ENCODE measurements around the gene MEN1. TPM values are rescaled to one million over a fixed set of nuclear protein-coding genes. Genes with fewer than 3 reads are reported as not detected.

The MEN1 gene
- total RNA-seq, 1 donor from 2014 or later, result 47.2 TPM

DNA sequence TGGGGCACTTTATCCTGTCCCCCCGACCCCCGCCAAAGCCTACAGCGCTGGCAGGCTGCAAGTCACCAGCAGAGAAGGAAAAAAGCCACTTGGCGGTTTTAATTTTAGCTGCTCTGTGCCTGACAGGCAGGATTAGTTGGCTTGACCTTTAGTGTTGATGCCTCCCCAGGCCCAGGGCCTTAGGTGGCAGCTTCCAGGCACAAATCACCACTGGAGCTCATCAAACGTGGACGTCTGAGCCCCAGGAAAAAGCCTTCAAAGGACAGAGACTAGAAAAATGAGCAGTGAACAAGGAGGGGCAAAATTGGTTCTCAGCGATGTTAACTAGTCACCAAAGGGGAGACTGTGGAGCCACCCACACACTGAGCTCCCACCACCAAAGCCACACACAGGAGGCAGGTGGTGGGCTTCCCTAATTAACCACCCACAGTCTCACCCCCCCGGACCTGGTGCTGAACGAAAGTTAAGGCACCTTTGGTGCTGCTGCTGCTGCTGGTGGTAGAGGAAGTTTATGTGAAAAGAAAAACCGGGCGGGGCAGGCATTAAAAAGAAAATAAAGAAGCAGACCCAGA is 46.2 kb downstream of the MEN1 start:
- Mint-ChIP-seq H3K36me3 (ENCODE audit: low read depth) (peaks cover 76% of the 10 kb centered on the region), H3K4me3 (ENCODE audit: low read depth) (peak overlapping the region; percentile 75)
- intact Hi-C loops (cut with micrococcal nuclease), result no loop called here

DNA sequence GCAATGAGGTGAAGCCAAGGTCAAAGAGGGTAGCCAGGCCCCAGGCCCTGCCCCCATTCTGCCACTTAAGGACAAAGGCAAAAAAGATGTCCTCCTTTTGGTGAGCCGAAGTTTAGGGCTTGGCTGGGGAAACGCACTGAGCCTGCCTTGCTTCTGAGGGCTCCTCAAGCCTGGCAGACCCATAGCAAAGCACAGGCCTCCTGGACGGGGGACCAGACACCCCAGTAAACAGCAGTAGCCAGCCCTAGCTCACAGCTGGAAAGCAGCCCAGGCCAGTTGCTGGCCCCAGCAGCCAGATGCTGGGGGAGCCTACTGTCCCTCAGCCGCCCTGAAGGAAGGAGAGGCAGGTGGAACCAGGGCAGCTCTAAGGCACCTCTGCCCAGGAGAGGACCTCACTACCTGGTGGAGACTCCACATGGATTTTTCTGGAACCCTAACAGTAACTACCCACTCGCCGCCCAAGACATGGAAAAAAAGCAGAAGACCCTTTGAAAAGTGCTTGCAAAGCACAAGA is 46.8 kb downstream of the MEN1 start:
- H3K9me3 Mint-ChIP-seq, result no peaks in the 10 kb centered on the region
- no peak for DNase-seq (ENCODE audit: low spot score)
- H3K4me1 Mint-ChIP-seq (ENCODE audit: low read depth), result peaks cover 65% of the 10 kb centered on the region
- H3K36me3 Mint-ChIP-seq (ENCODE audit: low read depth), result peaks cover 70% of the 10 kb centered on the region
- no peaks in the 10 kb centered on the region for H3K27me3 Mint-ChIP-seq (ENCODE audit: low read depth)
- intact Hi-C loops (cut with micrococcal nuclease), result no loop called here
- H3K4me3 Mint-ChIP-seq (ENCODE audit: low read depth), result peak overlapping the region; percentile 75
- peak overlapping the region; percentile 86 for H3K27ac Mint-ChIP-seq

More for the DNA sequence above, 46.2 kb downstream of the MEN1 start:
- H3K27me3 Mint-ChIP-seq (ENCODE audit: low read depth), result no peaks in the 10 kb centered on the region
- no peaks in the 10 kb centered on the region for H3K9me3 Mint-ChIP-seq
- peak overlapping the region; percentile 86 for H3K27ac Mint-ChIP-seq
- H3K4me1 Mint-ChIP-seq (ENCODE audit: low read depth), result peaks cover 66% of the 10 kb centered on the region
- DNase-seq (ENCODE audit: low spot score), result peak; percentile 51

DNA sequence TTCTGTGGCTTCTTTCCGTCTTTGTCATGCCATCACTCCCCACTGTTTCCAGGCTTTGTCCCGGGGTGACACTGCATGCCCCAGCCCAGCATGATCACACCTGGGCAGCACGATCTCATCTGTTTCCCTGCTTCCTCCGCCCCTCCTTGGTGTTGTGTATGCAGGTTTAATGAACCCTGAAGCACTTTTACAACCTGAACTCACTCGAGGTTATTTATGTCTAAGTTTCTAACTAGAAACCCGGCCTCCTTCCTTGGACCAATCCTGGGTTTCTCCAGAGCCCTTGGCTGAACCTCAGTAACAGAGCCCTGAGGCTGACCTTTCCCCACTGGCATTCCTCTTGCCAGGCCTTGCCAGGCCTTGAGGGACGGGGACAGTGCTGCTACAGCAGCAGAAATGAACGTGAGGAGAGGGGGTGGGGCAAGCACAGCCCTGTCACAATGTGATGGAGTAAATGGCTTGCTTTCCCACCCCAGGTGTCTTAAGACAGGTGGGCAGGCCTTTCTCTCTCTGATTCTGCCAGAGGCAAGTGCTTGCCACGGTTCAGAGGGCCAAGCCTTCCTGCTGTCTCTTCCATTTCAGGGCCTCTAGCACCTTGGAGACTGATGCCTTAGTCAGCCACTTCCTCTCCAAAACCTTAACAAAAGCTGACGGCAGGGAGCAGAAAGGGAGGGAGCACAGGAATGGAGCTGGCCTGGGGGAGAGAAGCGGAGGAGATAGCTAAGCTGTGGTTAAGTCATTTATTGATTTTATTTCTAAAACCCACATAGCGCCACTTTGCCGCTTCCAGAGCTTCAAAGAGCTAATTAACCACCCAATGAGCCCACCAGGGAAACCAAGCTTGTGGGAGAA is 47.5 kb downstream of the MEN1 start:
- DNase-seq (ENCODE audit: low spot score), result no peak
- H3K27me3 Mint-ChIP-seq (ENCODE audit: low read depth), result no peaks in the 10 kb centered on the region
- H3K36me3 Mint-ChIP-seq (ENCODE audit: low read depth), result peaks cover 64% of the 10 kb centered on the region
- intact Hi-C loops (cut with micrococcal nuclease), result no loop called here
- no peaks in the 10 kb centered on the region for H3K9me3 Mint-ChIP-seq
- H3K27ac Mint-ChIP-seq, result peak overlapping the region; percentile 67
- H3K4me1 Mint-ChIP-seq (ENCODE audit: low read depth), result peaks cover 59% of the 10 kb centered on the region
- H3K4me3 Mint-ChIP-seq (ENCODE audit: low read depth), result peak overlapping the region; percentile 6

DNA sequence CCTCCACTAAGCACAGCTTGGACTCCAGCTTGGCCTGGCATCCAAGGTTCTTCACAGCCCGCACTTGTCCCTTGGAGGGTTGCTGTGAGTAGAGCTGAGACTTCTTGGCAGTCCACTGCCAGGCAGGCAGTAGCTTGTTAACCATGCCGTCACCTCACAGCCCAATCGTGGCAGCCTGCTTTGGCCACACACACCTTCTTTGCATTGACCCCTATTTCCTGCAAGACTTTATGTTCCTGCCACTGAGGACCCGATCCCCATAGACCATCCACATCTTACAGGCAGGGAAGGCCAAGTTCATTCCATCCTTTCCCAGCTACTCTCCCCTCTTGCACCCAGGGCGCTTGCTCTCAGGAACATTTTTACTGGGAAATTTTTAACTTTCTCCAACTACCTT is 48.1 kb downstream of the MEN1 start:
- peak overlapping the region; percentile 15 for H3K4me3 Mint-ChIP-seq (ENCODE audit: low read depth)
- H3K9me3 Mint-ChIP-seq, result no peaks in the 10 kb centered on the region
- no peaks in the 10 kb centered on the region for H3K27me3 Mint-ChIP-seq (ENCODE audit: low read depth)
- intact Hi-C loops (cut with micrococcal nuclease), result no loop called here
- no peak for DNase-seq (ENCODE audit: low spot score)
- H3K4me1 Mint-ChIP-seq (ENCODE audit: low read depth), result peaks cover 53% of the 10 kb centered on the region
- peaks cover 57% of the 10 kb centered on the region for H3K36me3 Mint-ChIP-seq (ENCODE audit: low read depth)
- peak overlapping the region; percentile 67 for H3K27ac Mint-ChIP-seq

DNA sequence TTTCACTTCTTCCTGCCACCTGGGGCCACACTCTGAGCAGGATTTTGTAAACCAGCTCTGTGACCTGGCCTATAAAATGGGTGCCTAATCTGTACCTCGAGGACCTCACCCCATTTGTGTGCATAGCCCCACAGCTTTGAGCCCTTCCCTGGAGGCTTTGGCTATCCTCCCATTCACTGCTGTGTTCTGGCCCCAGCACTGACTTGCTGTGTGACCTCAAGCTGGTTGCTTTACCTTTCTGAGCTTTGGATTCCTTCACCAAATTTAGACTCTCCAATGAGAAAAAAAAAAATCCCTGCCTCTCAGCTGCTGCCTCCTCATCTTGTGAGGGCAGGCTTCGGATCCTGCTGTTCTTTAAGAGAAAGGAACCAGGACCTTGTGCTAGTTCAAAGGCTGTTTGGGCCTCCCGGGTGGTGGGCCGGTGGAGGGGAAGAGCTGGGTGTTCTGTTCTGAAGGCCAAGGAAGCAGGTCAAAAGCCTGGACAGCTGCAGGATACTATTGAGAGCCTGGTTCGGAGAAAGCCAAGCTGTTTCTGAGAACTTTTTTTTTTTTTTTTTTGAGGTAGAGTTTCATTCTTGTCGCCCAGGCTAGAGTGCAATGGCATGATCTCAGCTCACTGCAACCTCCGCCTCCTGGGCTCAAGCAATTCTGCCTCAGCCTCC is 49.5 kb downstream of the MEN1 start:
- peaks cover 46% of the 10 kb centered on the region for H3K36me3 Mint-ChIP-seq (ENCODE audit: low read depth)
- H3K4me3 Mint-ChIP-seq (ENCODE audit: low read depth), result no peak overlapping the region

DNA sequence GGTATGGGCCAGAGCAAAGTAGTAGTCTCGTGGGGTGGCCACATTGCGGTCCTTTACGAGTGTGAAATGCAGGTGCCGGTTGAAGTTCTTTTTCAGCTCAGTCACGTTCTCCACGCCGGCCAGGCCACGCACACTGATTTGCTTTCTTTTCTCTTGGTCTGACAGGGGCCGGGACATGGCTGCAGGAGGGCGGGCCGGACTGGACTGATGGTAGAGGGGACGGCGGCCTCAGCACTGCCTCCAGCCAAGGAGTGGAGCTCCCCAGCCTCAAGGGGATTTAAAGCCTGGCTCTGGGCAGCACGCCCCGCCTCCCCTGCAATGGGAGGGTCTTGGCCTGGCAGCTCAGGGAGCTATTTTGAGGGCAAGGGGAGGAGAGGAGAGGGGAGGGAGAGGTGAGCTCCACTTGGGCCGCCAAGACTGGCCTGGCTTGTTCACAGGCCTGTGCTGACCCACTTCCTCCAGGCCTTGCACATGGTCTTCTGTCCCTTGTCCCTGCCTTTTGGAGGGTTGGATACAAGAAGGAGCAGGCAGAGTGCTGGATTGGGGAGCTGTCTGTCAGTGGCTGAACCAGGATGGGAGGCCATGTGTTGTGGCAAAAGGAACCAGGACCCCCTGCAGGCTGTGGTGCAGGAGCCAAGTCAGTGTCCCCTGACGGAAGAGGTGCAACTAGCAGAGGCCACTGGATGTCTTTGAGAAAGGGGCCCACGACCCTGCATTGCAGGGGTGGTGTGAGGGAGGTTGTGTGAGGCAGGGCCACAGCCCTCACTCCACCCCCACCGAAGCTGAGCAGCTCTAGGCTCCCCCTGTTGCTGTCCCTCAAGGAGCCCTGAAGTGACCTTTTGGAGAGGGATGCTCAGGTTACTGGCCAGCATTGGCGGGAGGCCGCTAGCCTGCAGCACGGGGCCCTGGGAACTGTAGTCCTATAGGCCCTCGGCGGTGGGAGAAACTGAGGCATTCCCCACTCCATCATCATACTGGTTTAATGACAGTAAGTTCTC is 50.3 kb downstream of the MEN1 start, which contains the start of gene PYGM:
PYGM (minus strand) TSS at position 253 of the 998 bp plus-strand sequence; CDS start at position 177, 76 bp downstream.
- no peak for DNase-seq (ENCODE audit: low spot score)
- no peaks in the 10 kb centered on the region for H3K27me3 Mint-ChIP-seq (ENCODE audit: low read depth)
- intact Hi-C loops (cut with micrococcal nuclease), result no loop called here
- H3K9me3 Mint-ChIP-seq, result no peaks in the 10 kb centered on the region
- peak within 1 kb of the TSS; percentile 67 for H3K27ac Mint-ChIP-seq
- no peak within 1 kb of the TSS for H3K4me3 Mint-ChIP-seq (ENCODE audit: low read depth)
- H3K4me1 Mint-ChIP-seq (ENCODE audit: low read depth), result peaks cover 40% of the 10 kb centered on the region
- peaks cover 38% of the 10 kb centered on the region for H3K36me3 Mint-ChIP-seq (ENCODE audit: low read depth)

More for the DNA sequence above, 49.5 kb downstream of the MEN1 start:
- intact Hi-C loops (cut with micrococcal nuclease), result no loop called here
- Mint-ChIP-seq H3K27me3 (ENCODE audit: low read depth) (no peaks in the 10 kb centered on the region), H3K9me3 (no peaks in the 10 kb centered on the region), H3K27ac (peak overlapping the region; percentile 67), H3K4me1 (ENCODE audit: low read depth) (peaks cover 45% of the 10 kb centered on the region)
- DNase-seq (ENCODE audit: low spot score), result no peak

DNA sequence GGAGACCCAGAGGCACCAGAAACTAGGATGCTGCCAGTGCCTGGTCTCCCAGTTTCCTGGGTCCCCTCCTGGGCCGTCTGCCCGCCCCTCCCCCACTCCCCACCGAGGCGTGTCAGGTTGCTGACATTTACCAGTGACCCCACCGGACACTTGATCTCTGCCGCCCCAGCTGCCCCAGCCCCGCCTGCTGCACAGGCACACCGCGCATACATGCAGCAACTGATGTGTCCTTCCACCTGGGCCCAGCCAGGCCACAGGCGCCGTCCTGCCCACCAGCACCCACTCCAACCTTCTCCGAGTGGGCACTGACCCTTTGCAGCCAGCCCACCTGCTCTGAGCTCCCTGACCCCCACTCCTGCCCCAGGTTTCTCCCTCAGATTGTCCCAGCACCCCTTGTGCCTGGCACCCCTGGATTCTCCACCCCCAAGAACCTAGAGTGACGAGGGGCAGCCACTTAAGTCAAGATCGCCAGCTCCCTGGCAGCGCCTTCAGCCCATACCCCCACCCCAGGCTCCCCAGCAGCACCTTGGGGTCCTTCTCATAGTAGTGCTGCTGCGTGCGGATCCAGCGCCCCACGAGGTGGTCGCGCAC is 51.1 kb downstream of the MEN1 start:
- no peaks in the 10 kb centered on the region for H3K27me3 Mint-ChIP-seq (ENCODE audit: low read depth)
- H3K4me1 Mint-ChIP-seq (ENCODE audit: low read depth), result peaks cover 32% of the 10 kb centered on the region
- no peaks in the 10 kb centered on the region for H3K9me3 Mint-ChIP-seq
- no peak overlapping the region for H3K27ac Mint-ChIP-seq
- no peak overlapping the region for H3K4me3 Mint-ChIP-seq (ENCODE audit: low read depth)
- no peak for DNase-seq (ENCODE audit: low spot score)
- intact Hi-C loops (cut with micrococcal nuclease), result no loop called here
- H3K36me3 Mint-ChIP-seq (ENCODE audit: low read depth), result peaks cover 30% of the 10 kb centered on the region

DNA sequence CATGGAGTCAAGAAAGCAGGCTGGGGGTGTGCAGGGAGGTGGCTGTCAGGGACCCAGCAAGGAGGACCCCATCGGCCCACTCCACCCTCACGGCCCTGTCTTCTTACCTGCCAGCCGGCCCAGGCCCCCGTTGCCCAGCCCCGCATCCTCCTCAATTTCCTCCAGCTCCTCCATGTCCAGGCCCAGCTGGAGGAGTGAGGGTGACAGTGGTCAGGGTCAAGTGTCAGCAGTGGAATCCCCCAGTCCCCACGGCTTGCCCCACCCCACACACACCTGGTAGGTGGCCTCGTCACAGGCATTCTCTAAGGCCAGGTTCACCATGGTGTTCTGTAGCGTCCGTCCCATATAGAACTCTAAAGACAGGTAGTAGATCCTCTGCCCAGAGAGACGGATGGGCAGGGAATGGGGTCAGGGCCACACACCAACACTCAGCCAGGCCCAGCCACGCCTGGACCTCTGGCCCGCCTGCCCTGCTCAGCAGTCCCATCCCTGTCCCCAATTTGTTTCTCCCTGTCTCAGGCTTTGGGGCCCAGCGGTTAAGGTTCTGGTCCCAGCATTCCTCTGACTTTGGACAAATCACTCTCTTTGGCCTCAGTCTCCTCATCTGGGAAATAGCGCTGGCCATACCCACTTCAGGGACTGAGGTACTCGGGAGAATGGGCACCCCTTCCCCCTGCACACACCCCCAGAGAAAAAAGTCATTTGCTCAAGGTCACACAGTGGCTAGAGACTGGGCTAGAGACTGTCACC is 51.8 kb downstream of the MEN1 start:
- intact Hi-C loops (cut with micrococcal nuclease), result no loop called here
- H3K27me3 Mint-ChIP-seq (ENCODE audit: low read depth), result no peaks in the 10 kb centered on the region
- H3K4me3 Mint-ChIP-seq (ENCODE audit: low read depth), result no peak overlapping the region
- peaks cover 24% of the 10 kb centered on the region for H3K4me1 Mint-ChIP-seq (ENCODE audit: low read depth)
- DNase-seq (ENCODE audit: low spot score), result no peak
- H3K36me3 Mint-ChIP-seq (ENCODE audit: low read depth), result peaks cover 26% of the 10 kb centered on the region
- H3K27ac Mint-ChIP-seq, result no peak overlapping the region
- no peaks in the 10 kb centered on the region for H3K9me3 Mint-ChIP-seq

DNA sequence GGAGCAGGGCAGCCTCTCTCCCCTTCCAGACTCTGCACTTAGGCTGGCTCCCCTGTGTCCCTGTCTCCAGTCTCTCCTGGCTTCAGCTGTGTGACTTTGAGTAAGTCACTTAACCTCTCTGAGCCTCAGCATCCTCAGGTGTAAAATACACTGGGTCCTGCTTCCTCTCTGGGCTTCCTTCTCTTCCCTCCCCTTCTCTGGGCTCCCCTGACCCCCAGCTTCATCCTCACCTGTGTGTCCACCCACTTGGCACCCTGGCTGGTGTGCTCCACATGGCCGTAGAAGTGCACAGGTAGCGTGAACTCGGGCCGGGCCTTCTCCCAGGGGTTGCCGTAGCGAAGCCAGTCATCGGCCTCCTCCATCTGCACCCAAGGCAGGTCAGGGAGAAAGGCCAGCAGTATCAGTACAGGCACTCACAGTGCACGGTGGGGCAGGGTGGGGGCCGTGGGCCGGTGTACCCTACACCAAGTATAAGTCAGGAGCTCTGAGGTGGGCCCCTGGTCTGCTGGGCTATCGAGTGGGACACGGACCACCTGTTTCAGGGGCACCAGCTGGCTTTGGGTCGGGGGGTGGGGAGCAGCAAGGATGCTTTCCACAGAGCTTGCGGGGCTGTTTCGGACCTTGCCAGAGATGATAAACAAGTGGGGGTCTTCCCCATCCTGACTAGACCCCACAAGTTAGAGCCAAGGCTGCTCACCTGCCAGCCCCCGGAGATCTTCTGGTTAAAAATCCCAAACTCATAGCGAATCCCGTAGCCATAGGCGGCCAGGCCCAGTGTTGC is 52.6 kb downstream of the MEN1 start:
- H3K27me3 Mint-ChIP-seq (ENCODE audit: low read depth), result no peaks in the 10 kb centered on the region
- no peak overlapping the region for H3K27ac Mint-ChIP-seq
- H3K9me3 Mint-ChIP-seq, result no peaks in the 10 kb centered on the region
- no peak overlapping the region for H3K4me3 Mint-ChIP-seq (ENCODE audit: low read depth)
- peaks cover 18% of the 10 kb centered on the region for H3K4me1 Mint-ChIP-seq (ENCODE audit: low read depth)
- peaks cover 22% of the 10 kb centered on the region for H3K36me3 Mint-ChIP-seq (ENCODE audit: low read depth)
- DNase-seq (ENCODE audit: low spot score), result no peak
- intact Hi-C loops (cut with micrococcal nuclease), result no loop called here

DNA sequence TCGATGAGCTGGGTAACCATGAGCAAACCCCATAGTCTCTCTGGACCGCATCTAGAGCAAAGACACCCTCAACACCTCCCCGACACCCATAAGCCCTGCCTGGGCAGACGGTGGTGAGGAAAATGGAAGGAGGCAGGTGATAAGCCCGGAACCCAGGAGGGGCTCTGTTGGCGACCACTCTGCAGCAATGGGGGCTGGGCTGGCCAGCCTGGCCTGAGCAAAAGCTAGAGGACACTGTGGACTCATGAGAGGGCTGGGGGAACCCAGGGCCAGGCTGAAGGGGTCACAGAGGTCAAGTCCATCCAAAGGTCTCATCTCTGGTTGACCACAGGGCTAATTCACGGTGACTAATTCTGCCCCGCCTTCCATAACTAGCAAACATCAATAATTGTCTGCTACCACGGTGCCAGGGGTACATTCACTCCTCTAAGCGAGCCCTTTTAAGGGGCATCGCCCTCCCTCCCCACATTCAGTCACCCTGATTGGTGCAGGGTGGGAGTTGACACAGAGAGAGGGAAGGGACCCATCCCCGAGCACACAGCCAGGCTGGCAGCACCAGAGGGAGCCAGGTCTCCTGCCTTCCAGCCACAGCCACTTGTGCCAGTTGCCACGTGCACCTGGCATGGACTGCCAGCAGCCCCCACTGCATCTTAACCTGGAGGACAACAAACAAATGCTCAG is 54.5 kb downstream of the MEN1 start:
- Mint-ChIP-seq H3K4me3 (ENCODE audit: low read depth) (no peak overlapping the region), H3K27ac (no peak overlapping the region), H3K4me1 (ENCODE audit: low read depth) (peaks cover 8% of the 10 kb centered on the region), H3K9me3 (no peaks in the 10 kb centered on the region), H3K36me3 (ENCODE audit: low read depth) (peaks cover 27% of the 10 kb centered on the region), H3K27me3 (ENCODE audit: low read depth) (no peaks in the 10 kb centered on the region)
- no peak for DNase-seq (ENCODE audit: low spot score)
- intact Hi-C loops (cut with micrococcal nuclease), result no loop called here
